Fibroblast of mammary gland (primary cell): Measurements from ENCODE around the gene GALNT14.

Experiments
- DNase-seq: peaks from one replicate; pipeline ENCODE4 v3.0.0-alpha.2; 2010; ENCODE audit warnings: low read depth
- H3K4me3 ChIP-seq: 2 replicates; pipeline ENCODE4 v1.5.1; 2011; ENCODE audit warnings: low read depth, mild to moderate bottlenecking, low read length, moderate library complexity; ENCODE audit not compliant: control insufficient read depth
- TF ChIP-seq, protein P1 (sequence below): conservative IDR thresholded peaks from 2 replicates; pipeline ENCODE4 v1.5.1; 2011; ENCODE audit warnings: low read depth, low read length, inconsistent platforms; ENCODE audit not compliant: control insufficient read depth, insufficient read depth

The GALNT14 gene

DNA sequence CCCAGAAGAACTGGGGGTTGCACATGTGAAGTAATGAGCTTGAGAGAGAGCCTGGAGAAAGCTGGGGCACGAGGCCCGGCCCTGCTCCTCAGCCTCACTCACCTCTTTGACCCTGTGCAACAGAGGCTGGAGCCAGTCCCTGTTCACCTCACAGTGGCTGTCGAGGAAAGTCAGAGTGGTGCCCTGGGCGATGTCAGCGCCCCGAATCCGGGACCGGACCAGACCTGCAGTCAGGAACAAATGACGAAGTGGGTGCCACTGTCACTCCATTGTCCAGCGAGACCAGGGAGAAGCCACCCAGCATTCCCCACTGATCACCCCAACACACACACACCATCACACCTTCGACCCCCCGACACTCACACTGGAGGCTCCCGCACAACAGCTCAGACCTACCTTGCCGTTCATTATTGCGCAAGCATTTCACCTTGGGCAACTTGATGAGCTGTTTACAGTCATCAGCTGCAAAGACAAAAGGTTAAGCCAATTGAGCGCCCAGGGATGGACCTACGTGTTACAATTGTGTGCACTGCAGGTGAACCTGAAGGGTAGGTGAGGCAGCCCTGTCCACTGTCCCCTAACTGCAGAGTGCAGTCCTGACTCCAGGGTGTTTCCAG, 182.6 kb downstream of the GALNT14 start:
- no peak overlapping the region for H3K4me3 ChIP-seq
- no peak for DNase-seq
- TF ChIP-seq, protein P1, sequence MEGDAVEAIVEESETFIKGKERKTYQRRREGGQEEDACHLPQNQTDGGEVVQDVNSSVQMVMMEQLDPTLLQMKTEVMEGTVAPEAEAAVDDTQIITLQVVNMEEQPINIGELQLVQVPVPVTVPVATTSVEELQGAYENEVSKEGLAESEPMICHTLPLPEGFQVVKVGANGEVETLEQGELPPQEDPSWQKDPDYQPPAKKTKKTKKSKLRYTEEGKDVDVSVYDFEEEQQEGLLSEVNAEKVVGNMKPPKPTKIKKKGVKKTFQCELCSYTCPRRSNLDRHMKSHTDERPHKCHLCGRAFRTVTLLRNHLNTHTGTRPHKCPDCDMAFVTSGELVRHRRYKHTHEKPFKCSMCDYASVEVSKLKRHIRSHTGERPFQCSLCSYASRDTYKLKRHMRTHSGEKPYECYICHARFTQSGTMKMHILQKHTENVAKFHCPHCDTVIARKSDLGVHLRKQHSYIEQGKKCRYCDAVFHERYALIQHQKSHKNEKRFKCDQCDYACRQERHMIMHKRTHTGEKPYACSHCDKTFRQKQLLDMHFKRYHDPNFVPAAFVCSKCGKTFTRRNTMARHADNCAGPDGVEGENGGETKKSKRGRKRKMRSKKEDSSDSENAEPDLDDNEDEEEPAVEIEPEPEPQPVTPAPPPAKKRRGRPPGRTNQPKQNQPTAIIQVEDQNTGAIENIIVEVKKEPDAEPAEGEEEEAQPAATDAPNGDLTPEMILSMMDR: no peak

DNA sequence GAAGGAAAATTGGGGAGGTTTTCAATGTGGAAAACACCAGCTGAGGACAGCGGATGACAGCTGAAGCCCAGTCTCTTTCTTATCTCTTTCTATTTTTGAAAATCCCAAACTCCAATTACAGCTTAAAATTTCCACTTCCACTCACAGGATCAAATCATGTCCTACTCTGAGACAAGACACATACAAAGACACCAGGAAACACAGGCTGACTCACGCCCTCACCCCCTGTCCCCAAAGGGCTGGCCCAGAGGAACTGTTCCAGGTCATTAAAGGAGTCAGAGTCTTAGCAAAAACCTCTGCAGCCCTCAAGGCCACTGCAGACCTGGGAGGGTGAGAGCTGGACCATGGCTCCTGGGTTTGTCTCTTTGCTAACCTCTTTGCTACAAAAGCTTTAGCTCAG, 187.9 kb downstream of the GALNT14 start:
- no peak for DNase-seq
- TF ChIP-seq, protein P1: no peak
- H3K4me3 ChIP-seq: no peak overlapping the region

DNA sequence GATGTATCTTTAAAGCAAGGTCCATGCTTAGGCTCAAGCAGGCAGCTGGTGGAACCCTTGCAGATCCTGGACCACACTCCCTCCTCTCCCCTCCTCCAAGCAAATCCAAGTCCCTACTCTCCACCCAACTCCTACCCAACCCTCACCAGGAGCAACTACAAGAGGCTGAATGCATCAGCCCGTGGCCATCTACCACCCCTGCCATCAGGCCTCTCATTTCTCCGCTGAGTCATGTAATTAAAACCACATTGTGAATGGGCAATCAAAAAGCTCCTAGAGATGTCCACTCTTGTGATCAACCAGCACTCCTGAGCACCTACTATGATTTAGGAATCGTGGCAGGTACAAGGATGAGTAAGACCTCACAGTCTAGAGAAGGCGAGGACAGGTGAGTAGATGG, 188.8 kb downstream of the GALNT14 start:
- peak; percentile 58 for DNase-seq
- TF ChIP-seq, protein P1: no peak
- H3K4me3 ChIP-seq: no peak overlapping the region

DNA sequence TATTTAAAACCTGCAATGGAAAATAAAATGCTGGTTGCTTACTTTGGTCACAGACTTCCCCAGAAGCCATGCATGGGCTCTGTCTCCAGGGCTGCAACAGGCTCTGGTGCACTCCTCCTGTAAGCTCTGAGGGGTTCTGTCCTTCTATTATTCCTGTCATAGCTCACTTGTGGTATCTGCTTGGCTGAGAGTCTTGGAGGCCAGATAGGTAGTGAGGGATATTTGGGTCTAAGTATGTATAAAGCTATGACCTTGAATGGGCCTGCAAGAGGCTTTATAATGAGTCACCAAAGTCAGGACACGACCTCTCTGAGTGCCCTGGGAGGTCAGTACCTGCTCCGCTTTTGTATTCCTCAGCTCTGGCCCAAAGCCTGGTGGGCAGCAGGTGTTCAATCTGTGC, 189.4 kb downstream of the GALNT14 start:
- TF ChIP-seq, protein P1: no peak
- H3K4me3 ChIP-seq: no peak overlapping the region
- DNase-seq: no peak

DNA sequence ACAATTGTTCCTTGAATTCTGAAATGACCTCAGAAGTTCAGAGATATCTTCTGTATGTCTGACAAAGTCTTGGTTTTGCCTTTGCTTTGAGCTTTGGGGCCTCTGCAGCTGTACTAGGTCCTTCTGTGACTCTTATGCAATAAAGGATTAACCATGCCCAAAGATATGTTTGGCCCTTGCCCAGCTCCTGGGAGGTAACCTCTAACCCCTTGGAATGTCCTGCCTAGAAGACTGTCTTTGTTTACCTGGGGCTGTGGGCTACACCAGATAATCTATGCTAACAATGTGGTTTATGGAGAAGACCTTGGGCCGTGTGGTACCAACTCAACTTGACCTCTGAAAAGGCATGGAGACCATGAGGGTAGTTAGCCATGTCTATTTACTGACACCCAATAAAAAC, 190.1 kb downstream of the GALNT14 start:
- H3K4me3 ChIP-seq: no peak overlapping the region
- no peak for DNase-seq
- TF ChIP-seq, protein P1: no peak

DNA sequence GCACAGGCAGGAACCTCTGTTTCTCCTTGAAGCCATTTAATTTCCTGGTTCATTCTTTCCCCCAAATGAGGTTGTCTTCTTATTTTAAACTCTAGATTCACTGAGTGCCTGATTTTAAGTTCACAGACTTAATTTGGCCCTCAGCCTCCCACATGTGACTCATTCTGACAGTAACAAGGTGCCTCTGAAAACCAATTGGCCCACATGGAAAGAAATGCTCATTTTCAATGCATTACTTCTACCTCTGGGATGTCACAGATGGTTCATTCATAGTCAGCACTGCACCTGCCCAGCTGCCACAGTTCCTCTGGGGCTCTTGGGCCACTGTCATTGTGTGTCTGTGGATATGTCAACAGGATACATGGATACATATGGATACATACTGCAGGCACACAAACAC, 190.6 kb downstream of the GALNT14 start:
- H3K4me3 ChIP-seq: no peak overlapping the region
- no peak for DNase-seq
- TF ChIP-seq, protein P1: no peak

DNA sequence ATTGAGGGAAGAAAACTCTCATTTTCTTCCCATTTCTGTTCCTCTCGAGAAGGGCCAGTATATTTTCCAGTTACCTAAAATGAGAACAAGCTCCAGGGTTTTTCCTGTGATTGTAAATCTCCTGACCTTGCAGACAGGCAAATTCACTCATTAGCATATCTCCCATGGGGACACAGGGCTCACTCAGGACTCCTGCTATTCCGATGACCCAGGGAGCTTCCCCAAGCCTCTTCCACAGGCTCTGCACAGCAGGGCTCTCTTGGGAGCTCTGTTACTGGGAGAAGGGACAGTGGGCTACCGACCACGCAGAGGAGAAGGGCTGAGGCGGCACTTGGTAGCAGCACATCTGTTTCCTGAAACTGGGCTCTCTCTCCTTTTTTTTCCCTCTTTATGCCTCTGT, 195.8 kb downstream of the GALNT14 start:
- TF ChIP-seq, protein P1: no peak
- no peak for DNase-seq
- no peak overlapping the region for H3K4me3 ChIP-seq
